MM.1S (cell line): ENCODE results near the gene CNTN5.

Source experiments
- DNase-seq: peaks from one replicate; pipeline ENCODE4 v3.0.0-alpha.2; 2015
- H2AFZ ChIP-seq: fragments of 300-600 bp; sonication (generic); 2 replicates; pipeline ENCODE4 v1.6.0; 2016; ENCODE audit warnings: antibody characterized with exemption, low read length
- H3F3A ChIP-seq: fragments of 300-600 bp; sonication (generic); 2 replicates; pipeline ENCODE4 v1.6.1; 2016; ENCODE audit warnings: mild to moderate bottlenecking, antibody characterized with exemption, low read length, moderate library complexity, mixed read lengths; ENCODE audit not compliant: insufficient read depth
- H3K27ac ChIP-seq: fragments of 300-600 bp; sonication (generic); 2 replicates; pipeline ENCODE4 v1.5.1; 2016; ENCODE audit warnings: mild to moderate bottlenecking, low read length
- H3K27me3 ChIP-seq: fragments of 300-600 bp; sonication (generic); replicated peaks from 2 replicates; pipeline ENCODE4 v1.6.0; 2016; ENCODE audit warnings: low read length; ENCODE audit not compliant: insufficient read depth
- H3K36me3 ChIP-seq: fragments of 300-600 bp; sonication (generic); replicated peaks from 2 replicates; pipeline ENCODE4 v1.6.1; 2016; ENCODE audit warnings: mild to moderate bottlenecking, low read length, mixed read lengths; ENCODE audit not compliant: insufficient read depth
- H3K4me1 ChIP-seq: fragments of 300-600 bp; sonication (generic); 2 replicates; pipeline ENCODE4 v1.6.1; 2016; ENCODE audit warnings: low read length, mixed read lengths
- H3K4me2 ChIP-seq: fragments of 300-600 bp; sonication (generic); 2 replicates; pipeline ENCODE4 v1.6.0; 2016; ENCODE audit warnings: low read depth, low read length
- H3K4me3 ChIP-seq: fragments of 300-600 bp; sonication (generic); 2 replicates; pipeline ENCODE4 v1.5.1; 2016; ENCODE audit warnings: low read length, mixed read lengths
- H3K79me2 ChIP-seq: fragments of 300-600 bp; sonication (generic); 2 replicates; pipeline ENCODE4 v1.6.1; 2016; ENCODE audit warnings: mixed run types, low read length, mixed read lengths
- H3K9ac ChIP-seq: fragments of 300-600 bp; sonication (generic); 2 replicates; pipeline ENCODE4 v1.6.1; 2016; ENCODE audit warnings: low read length, mixed read lengths
- H3K9me2 ChIP-seq: fragments of 300-600 bp; sonication (generic); replicated peaks from 2 replicates; pipeline ENCODE4 v1.6.1; 2016; ENCODE audit warnings: mild to moderate bottlenecking, low read length, mixed read lengths; ENCODE audit not compliant: insufficient read depth
- H3K9me3 ChIP-seq: fragments of 300-600 bp; sonication (generic); replicated peaks from 2 replicates; pipeline ENCODE4 v1.6.1; 2016; ENCODE audit warnings: mild to moderate bottlenecking, low read length, mixed read lengths; ENCODE audit not compliant: insufficient read depth
- H4K20me1 ChIP-seq: fragments of 300-600 bp; sonication (generic); 2 replicates; pipeline ENCODE4 v1.6.1; 2016; ENCODE audit warnings: mild to moderate bottlenecking, low read length, moderate library complexity, mixed read lengths; ENCODE audit not compliant: insufficient read depth
- CTCF ChIP-seq: fragments of 300-600 bp; sonication (generic); IDR thresholded peaks from 2 replicates; pipeline ENCODE4 v1.5.1; 2016; ENCODE audit warnings: antibody characterized with exemption, low read length, mixed read lengths
- EZH2 ChIP-seq: fragments of 300-600 bp; sonication (generic); optimal IDR thresholded peaks from 2 replicates; pipeline ENCODE3; 2017; ENCODE audit warnings: low read depth, mild to moderate bottlenecking, antibody characterized with exemption, low read length, mixed read lengths
- EZH2phosphoT487 ChIP-seq: fragments of 300-600 bp; sonication (generic); IDR thresholded peaks from 2 replicates; pipeline ENCODE4 v1.6.1; 2018; ENCODE audit warnings: antibody characterized with exemption, low read length

The CNTN5 gene

GRCh38 chr11:100152766-100153165 lies 1132.0 kb downstream of the CNTN5 start:
- TF ChIP-seq EZH2: no peak
- TF ChIP-seq EZH2phosphoT487: no peak
- TF ChIP-seq CTCF: no peak
- DNase-seq: no peak
- H3K9me3 ChIP-seq: no peaks in the 10 kb centered on the region
- no peak overlapping the region for H2AFZ ChIP-seq
- no peaks in the 10 kb centered on the region for H3K4me1 ChIP-seq
- H3K4me3 ChIP-seq: no peak overlapping the region
- H3K79me2 ChIP-seq: no peaks in the 10 kb centered on the region
- no peaks in the 10 kb centered on the region for H3K9me2 ChIP-seq
- H3K4me2 ChIP-seq: no peak overlapping the region
- H3K27ac ChIP-seq: no peak overlapping the region
- no peaks in the 10 kb centered on the region for H3F3A ChIP-seq
- H3K9ac ChIP-seq: no peak overlapping the region
- no peaks in the 10 kb centered on the region for H3K27me3 ChIP-seq
- no peaks in the 10 kb centered on the region for H3K36me3 ChIP-seq
- no peaks in the 10 kb centered on the region for H4K20me1 ChIP-seq

DNA sequence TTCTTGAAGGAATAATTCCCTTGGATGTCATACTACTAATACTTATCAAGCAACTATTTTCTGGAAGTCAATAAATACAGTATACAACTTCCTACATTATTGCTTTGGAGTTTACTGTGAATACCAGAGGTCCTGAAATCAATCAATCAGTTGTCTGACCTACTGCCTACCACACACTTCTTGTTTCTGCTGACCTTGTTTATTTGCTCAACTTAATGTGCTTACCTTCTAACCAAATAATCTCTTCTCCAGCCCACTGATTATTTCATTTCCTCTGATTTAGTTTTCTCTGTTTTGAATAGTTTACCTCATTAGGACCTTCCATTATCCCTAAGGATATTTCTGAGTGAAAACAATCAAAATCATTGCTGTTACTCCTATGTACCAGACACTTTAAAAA lies 1142.7 kb downstream of the CNTN5 start:
- Histone ChIP-seq H3K36me3 (no peaks in the 10 kb centered on the region), H3K27ac (no peak overlapping the region), H3K4me1 (no peaks in the 10 kb centered on the region), H3K79me2 (no peaks in the 10 kb centered on the region), H3K9me3 (no peaks in the 10 kb centered on the region), H3F3A (no peaks in the 10 kb centered on the region), H3K9ac (no peak overlapping the region), H3K27me3 (no peaks in the 10 kb centered on the region), H3K4me3 (no peak overlapping the region), H4K20me1 (no peaks in the 10 kb centered on the region), H2AFZ (no peak overlapping the region), H3K9me2 (no peaks in the 10 kb centered on the region), H3K4me2 (no peak overlapping the region)
- DNase-seq: no peak
- no peak for TF ChIP-seq CTCF
- no peak for TF ChIP-seq EZH2phosphoT487
- no peak for TF ChIP-seq EZH2

DNA sequence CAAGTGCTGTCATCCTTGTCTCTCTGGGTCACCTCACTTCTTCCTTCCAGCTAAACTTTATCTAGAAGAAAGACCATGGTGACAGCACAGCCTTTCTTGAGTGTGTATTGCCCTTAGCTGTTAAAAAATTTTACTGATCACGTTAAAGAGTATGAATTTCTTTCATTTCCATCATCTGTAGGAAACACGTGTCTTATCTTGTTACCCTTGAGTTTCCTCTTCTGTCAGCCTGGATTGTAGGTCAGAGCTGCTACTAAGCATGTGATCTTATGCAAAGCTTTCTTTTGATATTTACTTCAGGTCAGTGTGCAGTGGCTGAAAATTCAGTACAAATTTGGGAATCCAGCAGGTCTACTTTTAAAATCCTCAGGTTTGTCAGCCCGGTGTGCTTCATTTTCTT lies 1154.1 kb downstream of the CNTN5 start:
- Histone ChIP-seq H3K9me3 (no peaks in the 10 kb centered on the region), H3F3A (no peaks in the 10 kb centered on the region), H3K9ac (no peak overlapping the region), H2AFZ (no peak overlapping the region), H3K36me3 (no peaks in the 10 kb centered on the region), H3K79me2 (no peaks in the 10 kb centered on the region), H4K20me1 (no peaks in the 10 kb centered on the region), H3K4me2 (no peak overlapping the region), H3K4me1 (no peaks in the 10 kb centered on the region), H3K9me2 (no peaks in the 10 kb centered on the region), H3K27me3 (no peaks in the 10 kb centered on the region), H3K4me3 (no peak overlapping the region), H3K27ac (no peak overlapping the region)
- TF ChIP-seq CTCF: no peak
- no peak for TF ChIP-seq EZH2
- TF ChIP-seq EZH2phosphoT487: no peak
- DNase-seq: no peak
